Urinary bladder (tissue), 4 donors: ENCODE measurements around the gene CCBE1. TPM values are rescaled to one million over a fixed set of nuclear protein-coding genes. Genes with fewer than 3 reads are reported as not detected.

ENCODE experiments used
- DNase-seq: peaks from one replicate; pipeline ENCODE4 v3.0.0-alpha.2; 2015; ENCODE audit errors: extremely low spot score
- H3K27ac ChIP-seq: one replicate; pipeline ENCODE4 v1.5.1; 2013; ENCODE audit warnings: low read depth, mild to moderate bottlenecking, moderate library complexity
- H3K36me3 ChIP-seq: one replicate; pipeline ENCODE4 v1.6.1; 2013; ENCODE audit warnings: mild to moderate bottlenecking, moderate library complexity; ENCODE audit not compliant: insufficient read depth
- H3K4me1 ChIP-seq: one replicate; pipeline ENCODE4 v1.6.1; 2013; ENCODE audit warnings: mild to moderate bottlenecking, moderate library complexity; ENCODE audit not compliant: insufficient read depth
- H3K4me3 ChIP-seq: one replicate; pipeline ENCODE4 v1.5.1; 2013; ENCODE audit warnings: low read depth, low read length
- WGBS: extraction: QIAGEN DNeasy Blood & Tissue Kit; methylation state at CpG from one replicate; pipeline ENCODE4 v1.1.7; 2013; 5-methylcytosine and 5-hydroxymethylcytosine counted together
- polyA plus RNA-seq: library from polyadenylated mRNA; stranded (reverse); fragments of 200-250 nt; gene quantifications from one replicate; pipeline ENCODE4 v1.2.3, GENCODE V29; 2013
- total RNA-seq: library from RNA; depleted of rRNA; stranded (reverse); fragments of >200 nt; gene quantifications from one replicate; pipeline ENCODE4 v1.2.3, GENCODE V29; 2014
- donor health status: healthy with polysubstance abuse.
- donor health status: healthy.

CCBE1 gene
- total and polyA plus RNA-seq, 2 donors, result 0.37 to 4.2 TPM

GRCh38 chr18:59553273-59553870, 143.9 kb downstream of the CCBE1 start:
- 43% methylated on average over 5 of the region's 5 CpGs for WGBS

GRCh38 chr18:59551902-59552635, 145.2 kb downstream of the CCBE1 start:
- H3K4me1 ChIP-seq, result no peaks in the 10 kb centered on the region
- H3K36me3 ChIP-seq, result no peaks in the 10 kb centered on the region
- no peak overlapping the region for H3K27ac ChIP-seq
- H3K4me3 ChIP-seq, result no peak overlapping the region
- 87% methylated on average over 10 of the region's 10 CpGs for whole genome bisulfite sequencing
- DNase-seq, result no peak

More at GRCh38 chr18:59553273-59553870, 143.9 kb downstream of the CCBE1 start:
- no peaks in the 10 kb centered on the region for H3K36me3 ChIP-seq
- H3K4me1 ChIP-seq, result no peaks in the 10 kb centered on the region
- H3K27ac ChIP-seq, result no peak overlapping the region
- no peak for DNase-seq
- no peak overlapping the region for H3K4me3 ChIP-seq

- DNase-seq, result no peak
- 88% methylated on average over 4 of the region's 4 CpGs for WGBS
- Histone ChIP-seq H3K27ac (no peak overlapping the region), H3K4me3 (no peak overlapping the region), H3K4me1 (no peaks in the 10 kb centered on the region), H3K36me3 (no peaks in the 10 kb centered on the region)
Observed at GRCh38 chr18:59550174-59550516, 147.1 kb downstream of the CCBE1 start.

- DNase-seq, result no peak
Observed at GRCh38 chr18:59549503-59550173, 147.6 kb downstream of the CCBE1 start.

GRCh38 chr18:59547581-59548182, 149.5 kb downstream of the CCBE1 start:
- Histone ChIP-seq H3K27ac (no peak overlapping the region), H3K4me1 (no peaks in the 10 kb centered on the region), H3K36me3 (no peaks in the 10 kb centered on the region), H3K4me3 (no peak overlapping the region)
- WGBS, result 23% methylated on average over 11 of the region's 11 CpGs
- no peak for DNase-seq

More at GRCh38 chr18:59549503-59550173, 147.6 kb downstream of the CCBE1 start:
- no peak overlapping the region for H3K27ac ChIP-seq
- 42% methylated on average over 3 of the region's 3 CpGs for WGBS
- no peaks in the 10 kb centered on the region for H3K36me3 ChIP-seq
- no peaks in the 10 kb centered on the region for H3K4me1 ChIP-seq
- no peak overlapping the region for H3K4me3 ChIP-seq

GRCh38 chr18:59546188-59546587, 151.0 kb downstream of the CCBE1 start:
- Histone ChIP-seq H3K4me3 (no peak overlapping the region), H3K4me1 (no peaks in the 10 kb centered on the region), H3K27ac (no peak overlapping the region), H3K36me3 (no peaks in the 10 kb centered on the region)
- 70% methylated on average over 3 of the region's 3 CpGs for WGBS
- DNase-seq, result no peak

- DNase-seq, result no peak
- no peaks in the 10 kb centered on the region for H3K4me1 ChIP-seq
- H3K36me3 ChIP-seq, result no peaks in the 10 kb centered on the region
- H3K27ac ChIP-seq, result no peak overlapping the region
- WGBS, result 65% methylated on average over 3 of the region's 3 CpGs
- H3K4me3 ChIP-seq, result no peak overlapping the region
Observed at GRCh38 chr18:59540780-59541179, 156.4 kb downstream of the CCBE1 start.

- Histone ChIP-seq H3K27ac (no peak overlapping the region), H3K36me3 (no peaks in the 10 kb centered on the region), H3K4me1 (no peaks in the 10 kb centered on the region), H3K4me3 (no peak overlapping the region)
- DNase-seq, result no peak
Observed at GRCh38 chr18:59540346-59540745, 156.9 kb downstream of the CCBE1 start.

- no peaks in the 10 kb centered on the region for H3K36me3 ChIP-seq
- H3K4me1 ChIP-seq, result no peaks in the 10 kb centered on the region
- no peak overlapping the region for H3K27ac ChIP-seq
- DNase-seq, result no peak
- H3K4me3 ChIP-seq, result no peak overlapping the region
- WGBS, result 92% methylated on average over 4 of the region's 4 CpGs
Observed at GRCh38 chr18:59539108-59539507, 158.1 kb downstream of the CCBE1 start.

GRCh38 chr18:59537579-59537978, 159.6 kb downstream of the CCBE1 start:
- Histone ChIP-seq H3K27ac (no peak overlapping the region), H3K4me3 (no peak overlapping the region), H3K36me3 (no peaks in the 10 kb centered on the region), H3K4me1 (no peaks in the 10 kb centered on the region)
- DNase-seq, result no peak
- WGBS, result 86% methylated on average over 3 of the region's 3 CpGs

GRCh38 chr18:59536166-59536565, 161.1 kb downstream of the CCBE1 start:
- no peak for DNase-seq
- WGBS, result 86% methylated on average over 8 of the region's 8 CpGs
- H3K4me3 ChIP-seq, result no peak overlapping the region
- no peak overlapping the region for H3K27ac ChIP-seq
- H3K36me3 ChIP-seq, result no peaks in the 10 kb centered on the region
- H3K4me1 ChIP-seq, result no peaks in the 10 kb centered on the region

- no peaks in the 10 kb centered on the region for H3K36me3 ChIP-seq
- no peak for DNase-seq
- no peak overlapping the region for H3K4me3 ChIP-seq
- H3K4me1 ChIP-seq, result no peaks in the 10 kb centered on the region
- no peak overlapping the region for H3K27ac ChIP-seq
- 69% methylated on average over 6 of the region's 6 CpGs for WGBS
Observed at GRCh38 chr18:59535055-59535454, 162.2 kb downstream of the CCBE1 start.

GRCh38 chr18:59528866-59529265, 168.4 kb downstream of the CCBE1 start:
- WGBS, result 81% methylated on average over 8 of the region's 8 CpGs

More at GRCh38 chr18:59528866-59529265, 168.4 kb downstream of the CCBE1 start:
- no peak overlapping the region for H3K4me3 ChIP-seq
- no peak overlapping the region for H3K27ac ChIP-seq
- no peaks in the 10 kb centered on the region for H3K36me3 ChIP-seq
- DNase-seq, result no peak
- no peaks in the 10 kb centered on the region for H3K4me1 ChIP-seq
